GM18520 (cell line): ENCODE data around the gene ANTXR2.

ENCODE experiments used
- ATAC-seq: cut with Tn5 transposase; IDR thresholded peaks from one replicate; pipeline ENCODE4 v1.9.1; 2021; ENCODE audit not compliant: unreplicated experiment

Gene ANTXR2

DNA sequence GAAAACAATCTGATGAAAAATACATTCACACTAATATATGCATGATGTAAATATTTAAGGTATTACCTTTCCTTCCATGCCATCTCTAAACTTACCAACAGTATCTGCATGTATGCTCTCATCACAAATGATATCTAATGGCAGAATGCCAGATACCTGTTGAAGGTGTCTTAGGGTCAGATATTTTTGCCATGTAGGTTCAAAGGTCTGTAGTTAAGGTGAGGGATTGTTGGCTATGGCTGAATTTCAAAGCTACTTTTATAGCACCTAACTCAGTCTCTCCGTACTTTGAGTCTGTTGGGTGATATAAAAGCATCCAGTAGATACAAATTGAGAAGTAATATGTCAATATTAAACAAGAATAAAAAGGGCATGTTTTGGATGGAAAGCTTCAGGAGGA is 19.8 kb upstream of the ANTXR2 start:
- ATAC-seq, result no peak

DNA sequence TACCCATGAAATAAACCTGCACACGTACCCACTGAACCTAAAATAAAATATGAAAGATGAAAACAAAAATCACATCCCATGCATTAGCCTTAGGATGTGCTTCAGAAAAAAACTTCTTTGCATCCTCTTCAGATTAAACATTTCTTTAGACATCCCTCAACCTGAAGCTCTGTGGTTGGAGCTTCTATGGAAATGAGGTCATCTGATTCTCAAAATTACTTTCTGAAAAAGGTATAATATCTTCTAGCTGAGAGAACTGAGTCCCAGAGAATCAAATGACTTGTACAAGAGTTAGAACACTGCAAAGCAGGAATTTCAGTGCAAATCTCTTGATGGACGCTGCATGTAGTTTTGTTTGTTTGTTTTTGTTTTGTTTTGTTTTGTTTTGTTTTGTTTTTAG is 19.1 kb upstream of the ANTXR2 start:
- no peak for ATAC-seq

DNA sequence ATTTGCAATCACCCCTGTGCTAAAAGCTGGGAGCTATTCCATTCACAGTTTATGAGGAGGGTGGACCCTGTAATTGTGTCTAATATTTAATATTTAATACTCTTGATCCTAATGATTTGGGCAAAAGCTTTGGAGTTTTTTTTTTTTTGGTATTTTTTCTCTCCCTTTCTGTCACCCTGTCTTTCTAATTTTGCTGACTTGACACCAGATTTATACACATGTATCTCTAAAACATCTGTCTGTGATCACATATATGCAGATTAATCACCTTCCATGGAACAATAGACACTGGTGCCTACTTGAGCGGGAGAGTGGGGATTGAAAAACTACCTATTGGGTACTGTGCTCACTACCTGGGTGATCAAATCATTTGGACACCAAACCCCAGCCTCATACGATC is 18.7 kb upstream of the ANTXR2 start:
- no peak for ATAC-seq

DNA sequence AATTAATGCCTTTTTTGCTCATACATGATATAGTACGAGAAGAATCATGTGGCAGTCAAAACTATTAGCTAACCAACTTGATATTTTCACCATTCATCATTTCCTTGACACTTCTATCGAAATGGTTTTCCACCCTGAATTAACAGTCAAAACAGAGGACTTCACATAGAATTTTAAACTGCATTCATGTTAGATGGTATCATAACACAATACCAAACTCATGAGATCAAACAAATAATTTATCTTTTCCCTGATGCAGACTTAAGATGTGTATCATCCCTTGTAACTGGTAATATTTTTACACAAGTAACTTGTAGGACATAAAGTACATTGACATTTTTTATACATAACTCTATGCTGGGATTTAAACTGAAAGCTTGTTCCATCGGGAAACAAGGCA is 18.2 kb upstream of the ANTXR2 start:
- ATAC-seq, result no peak

DNA sequence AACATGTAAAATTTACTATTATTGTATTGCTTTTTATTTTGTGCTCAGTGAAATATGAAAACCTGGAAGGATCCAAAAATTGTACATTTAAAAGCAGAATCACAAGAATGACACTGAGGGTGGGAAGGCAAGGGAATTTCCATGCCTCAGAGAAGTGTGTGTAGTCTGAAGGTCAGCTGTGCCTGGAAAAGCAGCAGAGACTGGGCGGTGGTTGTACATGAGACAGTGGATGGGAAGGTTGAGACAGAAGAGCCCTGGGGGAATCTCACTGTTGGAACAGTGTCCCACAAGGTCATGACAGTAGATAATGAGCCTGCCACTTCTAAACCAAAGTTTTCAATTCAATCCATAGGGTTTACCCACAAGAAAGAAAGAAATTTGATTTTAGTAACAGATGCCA is 17.1 kb upstream of the ANTXR2 start:
- ATAC-seq, result no peak

DNA sequence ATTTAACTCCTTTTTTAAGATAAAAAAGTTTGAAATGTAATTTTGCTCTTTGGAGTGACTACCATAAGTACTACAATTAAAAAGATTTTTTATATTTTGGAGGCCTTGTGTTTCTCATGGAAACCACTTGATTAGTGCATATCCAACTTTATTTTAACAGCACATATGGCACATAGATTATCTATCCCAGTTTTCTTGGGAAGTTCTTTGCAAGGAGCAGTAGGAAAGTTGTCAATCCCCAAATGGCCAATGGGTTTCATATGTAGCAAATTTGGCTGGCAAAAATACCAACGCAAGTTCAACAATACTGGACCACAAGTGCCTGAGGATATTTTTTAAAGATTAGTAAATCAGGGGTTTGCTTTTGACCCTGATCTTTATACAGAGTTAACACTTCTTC is 15.4 kb upstream of the ANTXR2 start:
- ATAC-seq, result no peak

DNA sequence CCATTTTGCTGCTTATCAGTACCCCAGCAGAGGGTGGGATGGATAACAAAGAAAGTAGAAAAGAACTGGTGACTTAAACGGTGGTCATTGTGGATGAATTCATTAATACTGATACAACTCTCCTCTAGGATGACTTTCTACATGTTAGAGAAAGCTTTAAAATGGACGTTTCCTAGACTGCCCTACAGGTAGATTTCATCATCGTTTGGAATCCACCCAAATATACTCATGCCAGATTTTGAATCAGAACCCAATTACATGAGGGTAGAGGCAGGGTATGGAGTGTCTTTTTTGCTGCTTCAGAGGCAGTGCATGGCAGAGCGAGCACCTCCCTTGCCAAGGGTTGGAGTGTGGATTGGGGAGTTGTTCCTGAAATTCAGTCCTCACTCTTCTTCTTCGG is 13.3 kb upstream of the ANTXR2 start:
- no peak for ATAC-seq

DNA sequence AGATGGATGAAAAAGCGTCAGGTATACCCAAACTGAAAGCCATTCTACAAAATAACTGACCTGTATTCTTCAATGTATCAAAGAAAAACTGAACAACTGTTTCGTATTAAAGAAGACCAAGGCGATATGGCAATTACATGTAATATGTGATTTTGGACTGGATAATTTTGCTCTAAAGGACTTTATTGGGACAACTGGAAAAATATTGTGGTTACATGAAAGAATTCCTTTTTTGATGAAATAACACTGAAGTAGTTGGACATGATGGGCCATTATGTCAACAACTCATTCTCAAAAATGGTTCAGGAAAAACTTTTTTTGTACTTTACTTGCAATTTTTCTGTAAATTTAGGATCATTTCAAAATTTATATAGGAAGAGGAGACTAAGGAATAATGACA is 12.1 kb upstream of the ANTXR2 start:
- ATAC-seq, result no peak

DNA sequence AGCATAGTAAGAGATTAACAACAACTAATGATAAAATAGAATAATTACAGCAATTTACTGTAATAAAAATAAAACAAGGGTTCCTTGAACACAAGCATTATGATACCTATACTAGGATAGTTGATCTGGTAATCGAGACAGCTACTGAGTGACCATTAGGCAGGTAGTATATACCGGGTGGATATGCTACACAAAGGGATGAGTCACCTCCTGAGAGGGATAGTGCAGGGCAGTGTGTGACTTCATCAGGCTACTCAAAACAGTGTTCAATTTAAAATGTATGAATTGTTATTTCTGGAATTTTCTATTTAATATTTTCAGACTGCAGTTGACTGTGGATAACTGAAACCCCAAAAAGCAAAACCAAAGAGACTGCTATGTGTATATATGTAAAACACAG is 9.7 kb upstream of the ANTXR2 start:
- no peak for ATAC-seq

DNA sequence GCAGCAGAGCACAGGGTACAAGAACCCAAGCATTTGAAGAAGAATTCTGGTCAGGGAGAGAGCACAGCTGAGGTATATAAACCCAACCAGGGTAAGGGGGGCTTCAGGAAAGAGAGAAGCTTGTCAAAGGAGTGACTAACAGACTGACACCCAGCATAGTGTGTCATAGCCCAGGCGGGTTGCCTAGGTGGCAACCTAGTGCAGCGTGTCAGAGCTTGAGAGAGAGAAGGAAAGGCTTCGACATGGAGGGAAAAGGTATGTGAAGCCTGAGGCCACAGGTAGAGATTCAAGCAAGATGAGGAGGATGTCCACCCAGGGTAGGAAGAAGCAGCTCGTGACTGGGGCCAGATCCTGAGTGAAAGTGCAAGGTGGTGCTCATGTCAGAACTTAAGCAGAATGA is 8.5 kb upstream of the ANTXR2 start:
- no peak for ATAC-seq

DNA sequence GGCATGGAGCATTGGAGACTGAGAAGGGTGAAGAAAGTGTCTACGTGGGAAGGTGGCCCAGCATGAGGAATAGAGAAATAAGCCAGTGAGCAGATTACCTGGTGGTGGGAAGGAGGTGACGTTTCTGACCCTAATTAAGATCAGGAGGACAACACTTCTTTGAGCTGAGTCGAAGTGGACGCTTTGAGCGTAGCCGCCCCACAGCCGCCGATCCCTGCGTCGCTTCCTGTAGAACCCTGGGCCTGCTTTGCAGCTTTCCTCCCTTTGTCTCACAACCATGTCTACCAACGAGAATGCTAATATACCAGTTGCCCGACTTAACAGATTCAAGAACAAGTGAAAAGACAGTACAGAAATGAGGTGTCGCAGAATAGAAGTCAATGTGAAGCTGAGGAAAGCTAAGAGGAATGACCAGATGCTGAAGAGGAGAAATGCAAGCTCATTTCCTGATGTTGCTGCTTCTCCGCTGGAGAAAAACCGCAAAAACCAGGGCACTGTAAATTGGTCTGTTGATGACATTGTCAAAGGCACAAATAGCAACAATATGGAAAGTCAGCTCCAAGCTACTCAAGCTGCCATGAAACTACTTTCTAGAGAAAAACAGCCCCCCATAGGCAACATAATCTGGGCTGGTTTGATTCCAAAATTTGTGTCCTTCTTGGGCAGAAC is 6.4 kb upstream of the ANTXR2 start:
- no peak for ATAC-seq

DNA sequence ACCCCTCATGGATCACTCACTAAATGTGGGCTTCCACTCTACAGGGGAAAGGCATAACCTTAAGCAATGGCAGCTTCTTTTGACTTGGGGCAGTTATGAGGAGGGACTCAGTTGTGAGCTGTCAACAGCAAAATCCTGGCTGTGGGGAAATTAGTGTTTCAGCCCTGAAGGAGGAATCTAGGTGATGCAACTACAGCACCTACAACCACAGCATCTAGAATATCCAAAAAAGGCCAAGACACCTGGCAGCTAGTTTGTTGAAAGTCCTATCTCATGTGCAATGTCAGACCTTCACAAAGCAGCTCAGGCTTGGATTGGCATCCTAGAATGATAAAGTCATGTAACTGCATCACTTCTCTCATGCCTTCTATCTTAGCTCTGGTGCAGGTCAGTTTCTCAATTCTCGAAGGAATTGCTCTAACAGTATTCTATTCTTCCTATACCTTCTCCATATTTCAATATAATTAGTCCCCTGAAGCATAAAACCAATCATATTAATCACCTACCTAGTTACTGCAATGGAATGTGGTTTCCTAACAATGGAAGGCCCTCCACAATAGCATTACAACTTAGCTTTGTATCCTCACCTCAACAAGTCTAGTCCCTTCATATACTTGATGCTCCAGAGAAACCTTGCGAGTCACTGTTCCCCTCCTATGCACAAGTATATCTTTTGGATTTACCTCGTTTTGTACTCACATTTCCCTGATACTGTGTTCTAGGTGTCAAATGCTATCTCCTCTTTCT is 5.5 kb upstream of the ANTXR2 start:
- no peak for ATAC-seq

DNA sequence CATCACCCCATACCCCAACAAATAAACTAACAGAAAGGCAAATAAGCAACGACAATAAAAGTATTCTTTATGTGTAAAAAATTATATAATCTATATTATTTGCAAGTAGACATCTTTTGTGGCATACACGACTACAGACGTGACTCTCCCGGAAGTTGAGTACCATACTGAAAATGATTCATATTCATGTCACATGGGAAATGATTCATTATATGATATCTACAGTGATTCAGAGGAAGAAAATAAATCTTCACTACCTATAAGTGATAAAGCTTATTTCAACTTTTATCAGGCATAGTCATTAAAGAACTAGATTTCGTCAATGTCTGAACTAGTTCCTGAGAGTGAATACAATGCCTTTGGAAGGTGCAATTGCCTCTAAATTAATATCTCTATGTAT is 4.6 kb upstream of the ANTXR2 start:
- ATAC-seq, result no peak

DNA sequence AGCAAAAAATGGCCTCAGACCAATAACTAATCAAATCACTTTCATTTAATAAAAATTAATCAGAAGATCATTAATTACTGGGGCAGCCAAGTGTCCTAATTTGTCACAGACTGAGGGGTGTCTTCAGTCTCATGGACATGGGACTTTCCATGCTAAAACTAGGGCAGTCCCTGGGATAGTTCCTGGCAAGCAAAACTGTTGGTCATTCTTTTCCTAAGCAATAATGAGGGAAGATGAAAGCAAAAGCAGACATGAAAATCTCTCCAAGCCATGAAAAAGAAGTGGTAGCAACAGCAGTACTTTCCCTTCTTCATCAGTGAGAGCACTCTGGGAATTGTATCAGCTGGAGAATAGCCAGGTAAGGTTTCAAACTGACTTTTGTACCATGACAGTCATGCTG is 3.7 kb upstream of the ANTXR2 start:
- no peak for ATAC-seq

DNA sequence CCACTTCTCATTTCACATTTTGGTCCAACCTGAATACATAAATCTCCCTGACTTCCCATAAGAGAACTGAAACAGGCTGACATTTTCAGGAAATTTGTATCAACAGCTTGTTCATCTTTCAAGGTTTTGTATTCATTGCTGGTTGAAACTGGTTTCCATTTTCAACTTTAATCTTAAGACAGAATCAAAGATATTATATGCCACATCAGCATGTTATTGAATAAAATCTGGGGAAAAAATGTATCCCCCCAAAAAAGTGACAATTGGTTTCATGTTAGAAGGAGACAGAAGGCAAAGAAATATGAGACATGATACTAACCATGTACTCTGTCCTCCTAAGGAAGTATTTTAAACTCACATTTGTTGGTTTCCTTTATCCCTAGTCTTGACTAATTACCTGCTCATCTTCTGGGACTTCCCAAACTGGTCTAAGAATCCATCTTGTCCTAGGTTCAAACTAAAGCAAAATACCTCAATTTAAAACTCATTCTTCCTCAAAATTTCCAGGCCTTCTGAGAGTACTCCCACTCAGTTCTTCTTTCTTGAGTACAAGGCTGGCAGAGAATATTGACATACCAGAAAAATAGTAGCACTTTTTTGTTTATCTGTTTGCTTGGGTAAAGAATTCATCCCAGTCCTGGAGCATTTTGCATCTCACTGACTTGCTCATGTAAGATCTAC is 3.1 kb upstream of the ANTXR2 start:
- ATAC-seq, result no peak

DNA sequence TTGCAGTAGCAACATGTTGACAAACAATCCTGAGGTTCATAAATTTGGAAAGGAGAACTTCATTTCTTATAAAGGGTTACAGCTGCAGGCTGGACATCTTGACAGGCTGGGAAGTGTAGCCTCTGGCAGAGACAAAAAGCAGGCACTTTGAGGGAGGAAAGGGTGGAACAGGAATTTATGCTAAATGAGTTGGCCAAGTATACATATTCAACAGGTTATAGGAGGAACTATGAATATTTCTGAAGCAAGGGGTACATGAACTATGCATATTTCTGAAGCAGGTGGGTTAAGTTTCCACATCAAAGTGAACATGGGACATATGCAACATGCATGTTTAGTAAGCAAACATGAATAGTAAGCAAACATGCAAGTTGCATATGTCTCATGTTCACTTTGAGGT is 1.6 kb upstream of the ANTXR2 start:
- no peak for ATAC-seq

DNA sequence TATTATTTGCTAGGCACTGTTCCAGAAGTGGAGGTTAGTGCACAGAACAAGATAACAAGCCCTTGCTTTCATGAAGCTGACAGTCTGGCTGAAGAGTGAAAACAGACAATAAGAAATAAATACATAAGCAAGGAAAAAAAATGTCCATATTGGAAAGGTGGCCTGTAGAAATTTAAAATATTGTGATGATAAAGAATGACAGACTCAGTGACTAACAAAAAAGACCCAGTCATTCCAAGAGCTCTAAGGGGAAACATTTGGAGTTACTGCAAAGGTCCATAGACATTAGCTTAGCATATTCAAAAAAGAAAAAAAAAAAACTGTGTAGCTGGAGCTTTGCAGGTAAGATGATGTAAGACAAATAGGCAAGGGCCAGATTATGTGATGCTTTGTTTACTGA is 1.0 kb upstream of the ANTXR2 start:
- ATAC-seq, result no peak

DNA sequence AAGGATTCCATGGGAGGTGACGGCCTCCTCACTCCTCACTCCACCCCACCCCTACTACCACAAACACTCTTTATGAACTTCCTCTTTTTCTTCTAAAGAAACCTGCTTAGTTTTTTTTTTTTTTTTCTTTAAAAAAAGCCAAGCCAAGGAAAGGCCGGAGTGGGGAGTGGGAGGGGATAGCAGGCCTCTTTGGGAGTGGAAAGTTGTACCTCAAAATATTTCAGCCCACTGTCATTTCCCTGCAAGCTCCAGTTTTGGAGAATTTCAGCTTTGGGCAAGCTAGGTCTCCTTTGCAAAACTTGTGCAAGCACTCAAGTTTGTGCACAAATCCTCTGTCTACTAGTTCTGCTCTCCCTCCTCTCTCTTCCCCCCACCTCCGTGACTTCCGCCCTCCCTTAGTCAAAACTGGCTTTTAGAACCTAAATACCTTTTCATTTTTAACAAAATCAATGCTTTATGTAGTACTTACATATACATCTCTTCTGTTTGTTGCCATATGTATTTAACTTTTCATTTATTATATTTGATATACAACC is 512 bp upstream of the ANTXR2 start:
- peak; percentile 25 for ATAC-seq

DNA sequence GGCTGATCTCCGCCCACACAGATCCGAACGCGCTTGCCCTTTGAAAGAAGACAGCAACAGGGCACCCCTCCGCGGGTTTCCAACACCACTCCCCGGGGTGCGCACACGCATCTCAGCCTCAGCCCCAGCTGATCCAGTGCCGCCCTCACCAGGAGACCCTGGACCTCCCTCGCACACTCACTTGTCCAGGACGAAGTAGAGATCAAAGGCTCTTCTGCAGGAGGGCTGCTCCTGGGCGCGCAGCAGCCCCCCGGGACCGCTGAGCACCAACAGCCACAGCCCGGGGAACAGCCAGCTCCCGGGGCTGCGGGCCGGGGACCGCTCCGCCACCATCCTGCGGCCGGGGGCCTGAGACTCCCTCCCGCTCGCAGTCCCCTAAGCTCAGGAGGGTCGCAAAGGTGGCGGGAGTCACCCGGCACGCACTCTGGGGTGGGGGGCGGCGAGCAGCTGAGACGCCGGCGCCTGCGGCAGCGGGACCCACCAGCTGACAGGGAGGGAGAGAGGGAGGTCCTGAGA is 743 bp downstream of the ANTXR2 start:
- no peak for ATAC-seq

DNA sequence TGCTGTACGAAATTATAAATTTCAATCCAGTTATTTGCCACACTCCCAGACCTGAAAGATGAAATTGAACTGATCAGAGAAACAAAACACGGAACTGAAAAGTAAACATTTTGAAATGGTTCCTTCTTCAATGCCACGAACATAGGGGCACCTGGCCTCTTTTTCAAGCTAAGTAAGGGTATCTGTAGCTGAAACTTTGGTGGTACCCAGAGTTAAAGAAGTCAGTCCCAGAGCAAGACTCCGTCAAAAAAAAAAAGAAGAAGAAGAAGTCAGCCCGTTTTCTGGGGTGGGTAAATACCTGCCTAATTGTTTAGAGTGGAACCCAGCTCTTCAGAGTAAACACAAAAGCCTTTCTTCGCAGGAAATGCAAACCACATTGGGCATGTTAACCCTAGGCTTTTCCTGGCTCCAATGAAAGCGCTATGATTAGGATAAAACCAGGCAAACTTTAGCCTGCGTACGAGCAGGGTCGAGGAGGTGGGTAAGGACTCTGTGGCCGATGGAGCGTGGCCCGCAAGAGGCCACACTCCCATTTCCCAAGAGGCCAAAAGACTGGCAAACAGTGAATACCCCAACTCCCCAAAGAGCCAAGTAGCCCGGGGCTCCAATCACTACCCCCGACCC is 1.3 kb downstream of the ANTXR2 start:
- no peak for ATAC-seq

DNA sequence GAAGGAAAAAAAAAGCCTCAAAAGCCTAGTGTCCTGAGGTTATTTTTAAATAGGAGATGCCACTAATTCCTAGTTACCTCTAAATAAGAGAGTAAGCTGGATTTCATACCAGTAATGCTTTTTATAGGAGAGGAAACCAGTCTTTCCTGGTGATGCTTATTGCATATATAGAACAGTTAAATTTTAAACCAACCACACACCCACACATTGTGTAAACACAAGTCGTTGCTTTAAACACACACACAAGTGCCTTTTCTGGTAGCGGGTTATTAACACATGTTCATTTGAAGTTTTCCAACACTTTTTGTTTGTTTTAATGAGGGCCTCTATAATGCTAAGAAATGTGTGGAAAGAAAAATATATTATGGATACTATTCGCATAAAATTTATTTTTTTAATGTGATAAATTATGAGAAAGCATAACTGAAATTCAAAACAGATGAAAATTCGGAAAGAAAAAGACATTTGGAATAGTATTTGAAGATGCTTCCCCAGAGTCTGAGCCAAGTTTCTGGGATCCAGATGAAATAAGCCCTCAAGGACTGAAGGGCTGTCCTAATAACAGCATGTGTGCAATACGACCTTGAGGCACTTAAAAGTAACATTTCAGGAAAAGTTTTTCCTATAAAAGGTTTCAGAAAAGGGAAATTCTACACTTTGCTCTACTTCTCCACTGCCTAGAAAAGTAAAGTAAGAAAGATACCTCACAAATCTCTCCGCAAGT is 2.0 kb downstream of the ANTXR2 start:
- no peak for ATAC-seq
